GM12872 (cell line): ENCODE results near the gene FAM20C.

Experiments
- TF ChIP-seq, protein P1 (sequence below): IDR thresholded peaks from 3 replicates; pipeline ENCODE4 v1.5.1; 2011; ENCODE audit warnings: low read depth, mild to moderate bottlenecking, low read length, moderate library complexity; ENCODE audit not compliant: insufficient read depth

The FAM20C gene

GRCh38 chr7:252216-252965 lies 60.0 kb downstream of the FAM20C start:
- TF ChIP-seq, protein P1, sequence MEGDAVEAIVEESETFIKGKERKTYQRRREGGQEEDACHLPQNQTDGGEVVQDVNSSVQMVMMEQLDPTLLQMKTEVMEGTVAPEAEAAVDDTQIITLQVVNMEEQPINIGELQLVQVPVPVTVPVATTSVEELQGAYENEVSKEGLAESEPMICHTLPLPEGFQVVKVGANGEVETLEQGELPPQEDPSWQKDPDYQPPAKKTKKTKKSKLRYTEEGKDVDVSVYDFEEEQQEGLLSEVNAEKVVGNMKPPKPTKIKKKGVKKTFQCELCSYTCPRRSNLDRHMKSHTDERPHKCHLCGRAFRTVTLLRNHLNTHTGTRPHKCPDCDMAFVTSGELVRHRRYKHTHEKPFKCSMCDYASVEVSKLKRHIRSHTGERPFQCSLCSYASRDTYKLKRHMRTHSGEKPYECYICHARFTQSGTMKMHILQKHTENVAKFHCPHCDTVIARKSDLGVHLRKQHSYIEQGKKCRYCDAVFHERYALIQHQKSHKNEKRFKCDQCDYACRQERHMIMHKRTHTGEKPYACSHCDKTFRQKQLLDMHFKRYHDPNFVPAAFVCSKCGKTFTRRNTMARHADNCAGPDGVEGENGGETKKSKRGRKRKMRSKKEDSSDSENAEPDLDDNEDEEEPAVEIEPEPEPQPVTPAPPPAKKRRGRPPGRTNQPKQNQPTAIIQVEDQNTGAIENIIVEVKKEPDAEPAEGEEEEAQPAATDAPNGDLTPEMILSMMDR, result no peak

- TF ChIP-seq, protein P1, result no peak
These were observed 60.6 kb downstream of the FAM20C start for GRCh38 chr7:252981-253380.

DNA sequence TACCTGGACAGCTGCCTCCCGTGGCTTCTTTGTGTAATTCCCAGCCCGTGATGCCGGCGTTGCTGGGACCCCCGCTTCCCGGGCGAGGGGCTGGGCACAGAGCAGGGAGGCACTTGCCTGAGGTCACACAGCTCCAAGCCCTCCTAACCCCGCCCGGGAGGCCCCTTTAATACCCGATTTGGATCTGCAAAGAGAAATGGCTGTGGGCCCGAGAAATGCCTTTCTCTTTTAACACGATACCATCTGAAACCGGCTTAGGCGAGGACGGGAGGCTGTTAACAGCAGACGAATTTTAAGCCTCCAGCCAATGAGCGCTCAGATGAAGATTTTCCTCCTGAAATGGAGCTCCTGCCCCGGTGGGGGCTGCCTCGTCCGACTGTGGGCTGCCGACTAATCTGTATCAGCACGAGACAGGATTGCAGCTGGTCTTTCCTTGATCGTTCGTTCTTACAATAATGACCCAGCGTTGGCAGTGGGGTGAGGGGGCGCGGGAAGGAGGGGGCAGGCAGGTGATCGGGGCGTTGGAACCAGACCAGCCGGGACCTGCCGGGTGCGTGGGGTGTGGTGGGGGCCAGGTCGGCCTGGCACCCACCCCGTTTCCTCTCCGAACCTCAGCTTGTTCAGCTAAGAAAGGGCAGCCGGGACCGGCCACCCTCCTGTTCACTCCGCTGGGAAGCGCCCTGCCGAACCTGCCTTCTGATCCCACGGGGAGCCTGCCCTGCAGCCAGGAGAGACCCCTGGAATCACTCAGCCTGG lies 61.4 kb downstream of the FAM20C start:
- TF ChIP-seq, protein P1, result no peak

- TF ChIP-seq, protein P1, result no peak
These were observed 62.1 kb downstream of the FAM20C start for GRCh38 chr7:254337-255037.

DNA sequence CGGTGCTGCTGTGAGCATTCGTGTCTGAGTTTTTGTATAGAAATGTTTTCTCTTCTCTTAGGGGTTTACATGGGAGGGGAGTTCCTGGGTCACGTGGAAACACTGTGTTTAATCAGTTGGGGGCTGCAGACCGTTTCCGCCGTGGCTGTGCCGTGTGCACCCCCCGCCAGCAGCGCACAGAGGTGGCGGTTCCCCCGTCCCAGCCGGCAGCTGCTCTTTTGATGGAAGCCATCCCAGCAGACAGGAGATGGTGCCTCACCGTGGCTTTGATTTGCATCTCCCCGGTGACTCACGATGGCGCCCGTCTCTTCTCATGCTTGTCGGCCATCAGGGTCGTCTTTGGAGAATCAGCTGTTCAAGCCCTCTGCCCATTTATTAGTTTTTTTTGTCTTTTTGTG lies 62.7 kb downstream of the FAM20C start:
- TF ChIP-seq, protein P1, result no peak

DNA sequence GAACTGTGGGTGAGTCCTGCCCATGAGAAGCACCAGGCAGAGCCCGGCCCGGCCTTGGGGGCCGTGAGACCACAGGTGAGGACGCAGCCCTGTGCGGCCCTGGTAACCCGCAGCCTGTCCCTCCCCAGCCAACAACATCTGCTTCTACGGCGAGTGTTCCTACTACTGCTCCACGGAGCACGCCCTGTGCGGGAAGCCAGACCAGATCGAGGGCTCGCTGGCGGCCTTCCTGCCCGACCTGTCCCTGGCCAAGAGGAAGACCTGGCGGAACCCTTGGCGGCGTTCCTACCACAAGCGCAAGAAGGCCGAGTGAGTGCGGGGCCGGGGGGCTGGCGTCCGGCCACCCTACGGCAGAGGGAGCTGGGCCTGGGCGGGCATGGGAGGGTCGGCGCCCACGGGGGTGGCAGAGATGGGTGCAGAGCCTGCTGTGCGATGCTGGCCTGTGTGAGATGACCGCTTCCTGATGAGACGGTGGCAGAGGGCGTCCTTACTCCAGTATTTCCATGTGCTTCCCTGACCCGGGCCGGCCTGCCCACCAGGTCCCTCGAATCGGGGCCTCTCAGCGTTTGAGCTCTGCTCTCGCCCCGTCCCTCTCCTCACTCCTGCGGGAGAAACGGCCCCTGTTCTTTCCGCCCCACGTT lies 63.5 kb downstream of the FAM20C start:
- TF ChIP-seq, protein P1, result no peak
